ENCODE results near the gene CREB3.

CREB3 gene

GRCh38 chr9:35778496-35778895 is 46.0 kb downstream of the CREB3 start:
- DNase-seq (ENCODE audit: low read depth, low spot score), result no peak

GRCh38 chr9:35781066-35781465 is 48.6 kb downstream of the CREB3 start:
- no peak for DNase-seq (ENCODE audit: low read depth, low spot score)

GRCh38 chr9:35783418-35783817 is 51.0 kb downstream of the CREB3 start:
- no peak for DNase-seq (ENCODE audit: low read depth, low spot score)

Measured in astrocyte of the hippocampus (primary cell).